ENCODE measurements around the gene TUBA1A.
A peak's percentile ranks its signal among the peaks of the same experiment; 100 is the strongest.
"Not testable (repeated sequence)": the region's sequence is repeated elsewhere in the genome, so short reads cannot be mapped to it uniquely, and the experiment has no call there.

TUBA1A gene

GRCh38 chr12:49190974-49191373 is 2.1 kb upstream of the TUBA1A start:
- TF ChIP-seq CTCF (IDR thresholded peaks at IDR 0.05; ENCODE audit: insufficient read depth, low read depth, low read length, missing control alignments) = no peak
- no peak for DNase-seq (ENCODE audit: low read depth)
- no peak overlapping the region for H3K4me3 ChIP-seq (ENCODE audit: low read length)

GRCh38 chr12:49189731-49190716 is 1.1 kb upstream of the TUBA1A start:
- no peak for DNase-seq (ENCODE audit: low read depth)
- no peak overlapping the region for H3K4me3 ChIP-seq (ENCODE audit: low read length)
- TF ChIP-seq CTCF (IDR thresholded peaks at IDR 0.05; ENCODE audit: insufficient read depth, low read depth, low read length, missing control alignments) = no peak

GRCh38 chr12:49188201-49188915 is 522 bp downstream of the TUBA1A start:
- DNase-seq (ENCODE audit: low read depth) = peak; percentile 74
- peak overlapping the region; percentile 78 for H3K4me3 ChIP-seq (ENCODE audit: low read length)

GRCh38 chr12:49187184-49187583 is 1.7 kb downstream of the TUBA1A start:
- H3K4me3 ChIP-seq (ENCODE audit: low read length) = no peak overlapping the region
- TF ChIP-seq CTCF (IDR thresholded peaks at IDR 0.05; ENCODE audit: insufficient read depth, low read depth, low read length, missing control alignments) = no peak
- peak; percentile 18 for DNase-seq (ENCODE audit: low read depth)

More at GRCh38 chr12:49188201-49188915, 522 bp downstream of the TUBA1A start:
- no peak for TF ChIP-seq CTCF (IDR thresholded peaks at IDR 0.05; ENCODE audit: insufficient read depth, low read depth, low read length, missing control alignments)

- not testable (repeated sequence) for H3K4me3 ChIP-seq (ENCODE audit: low read length); DNase-seq (ENCODE audit: low read depth)
These were observed 2.6 kb downstream of the TUBA1A start for GRCh38 chr12:49186307-49186706.

GRCh38 chr12:49184697-49185096 is 4.2 kb downstream of the TUBA1A start:
- DNase-seq (ENCODE audit: low read depth); H3K4me3 ChIP-seq (ENCODE audit: low read length): not testable (repeated sequence)

GRCh38 chr12:49183214-49183950 is 5.5 kb downstream of the TUBA1A start:
- not testable (repeated sequence) for DNase-seq (ENCODE audit: low read depth)

GRCh38 chr12:49174218-49174617 is 14.7 kb downstream of the TUBA1A start:
- TF ChIP-seq CTCF (IDR thresholded peaks at IDR 0.05; ENCODE audit: insufficient read depth, low read depth, low read length, missing control alignments) = no peak
- no peak overlapping the region for H3K4me3 ChIP-seq (ENCODE audit: low read length)
- DNase-seq (ENCODE audit: low read depth) = no peak

More at GRCh38 chr12:49183214-49183950, 5.5 kb downstream of the TUBA1A start:
- H3K4me3 ChIP-seq (ENCODE audit: low read length) = not testable (repeated sequence)
